Upper lobe of right lung (tissue), 1 donor: ENCODE measurements around the gene SLC4A3. TPM values are rescaled to one million over a fixed set of nuclear protein-coding genes. Genes with fewer than 3 reads are reported as not detected.

ENCODE experiments used
- ATAC-seq: fragments of 200-7000 bp; cut with Tn5 transposase; one replicate; pipeline ENCODE4 v1.9.1; 2020; ENCODE audit warnings: mild to moderate bottlenecking, moderate library complexity
- DNase-seq: peaks from one replicate; pipeline ENCODE4 v3.0.0-alpha.2; 2020
- H3K27ac ChIP-seq: fragments of 200-600 bp; one replicate; pipeline ENCODE4 v1.8.0; 2022
- H3K27me3 ChIP-seq: fragments of 200-600 bp; one replicate; pipeline ENCODE4 v1.8.0; 2022; ENCODE audit warnings: mild to moderate bottlenecking
- H3K36me3 ChIP-seq: fragments of 200-600 bp; one replicate; pipeline ENCODE4 v1.8.0; 2022
- H3K4me1 ChIP-seq: fragments of 200-600 bp; one replicate; pipeline ENCODE4 v1.8.0; 2022
- H3K4me3 ChIP-seq: fragments of 200-600 bp; one replicate; pipeline ENCODE4 v1.8.0; 2022; ENCODE audit warnings: mild to moderate bottlenecking
- H3K9me3 ChIP-seq: fragments of 200-600 bp; one replicate; pipeline ENCODE4 v1.8.0; 2022
- intact Hi-C: fragments of 100-400 bp; cut with DNase I; formaldehyde crosslinking; loops from one replicate; pipeline ENCODE4 v1.11.0; 2022
- total RNA-seq: library from RNA; stranded (reverse); fragmentation: NEBNext Ultra II Directional; extraction: Animal tissue kit (Norgen Biotek cat#: 25700); gene quantifications from one replicate; pipeline ENCODE4 v1.2.1, GENCODE V29; 2021
- TF ChIP-seq, protein P1 (sequence below): fragments of 200-600 bp; IDR thresholded peaks from one replicate; pipeline ENCODE4 v1.8.0; 2022; ENCODE audit warnings: antibody characterized with exemption
- donor health status: DM: no; HTN: yes; CAD: no; lungs with severe emphysema.

SLC4A3 gene
- total RNA-seq, 1 donor from 2014 or later, result 2.9 TPM

DNA sequence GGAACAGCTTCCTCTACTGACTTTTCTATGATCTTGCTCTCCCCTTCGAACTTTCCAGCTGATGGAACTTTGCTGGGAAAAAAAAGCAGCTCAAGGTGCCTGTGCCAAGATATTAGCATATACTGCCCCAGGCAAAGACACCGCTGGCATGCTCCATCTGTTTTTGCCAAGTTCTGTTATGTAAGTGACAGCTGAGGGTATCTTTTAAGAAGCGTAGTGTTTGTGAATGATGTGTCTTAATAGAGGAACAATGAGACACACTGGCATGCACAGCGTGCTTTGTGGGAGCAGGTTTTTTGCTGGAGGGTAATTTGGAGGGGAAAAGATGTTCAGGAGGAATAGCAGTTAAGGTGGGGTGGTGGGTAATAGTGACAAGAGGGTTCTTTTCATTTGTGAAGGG, 47.8 kb downstream of the SLC4A3 start:
- peaks cover 10% of the 10 kb centered on the region for H3K27me3 ChIP-seq
- DNase-seq, result no peak
- TF ChIP-seq, protein P1, sequence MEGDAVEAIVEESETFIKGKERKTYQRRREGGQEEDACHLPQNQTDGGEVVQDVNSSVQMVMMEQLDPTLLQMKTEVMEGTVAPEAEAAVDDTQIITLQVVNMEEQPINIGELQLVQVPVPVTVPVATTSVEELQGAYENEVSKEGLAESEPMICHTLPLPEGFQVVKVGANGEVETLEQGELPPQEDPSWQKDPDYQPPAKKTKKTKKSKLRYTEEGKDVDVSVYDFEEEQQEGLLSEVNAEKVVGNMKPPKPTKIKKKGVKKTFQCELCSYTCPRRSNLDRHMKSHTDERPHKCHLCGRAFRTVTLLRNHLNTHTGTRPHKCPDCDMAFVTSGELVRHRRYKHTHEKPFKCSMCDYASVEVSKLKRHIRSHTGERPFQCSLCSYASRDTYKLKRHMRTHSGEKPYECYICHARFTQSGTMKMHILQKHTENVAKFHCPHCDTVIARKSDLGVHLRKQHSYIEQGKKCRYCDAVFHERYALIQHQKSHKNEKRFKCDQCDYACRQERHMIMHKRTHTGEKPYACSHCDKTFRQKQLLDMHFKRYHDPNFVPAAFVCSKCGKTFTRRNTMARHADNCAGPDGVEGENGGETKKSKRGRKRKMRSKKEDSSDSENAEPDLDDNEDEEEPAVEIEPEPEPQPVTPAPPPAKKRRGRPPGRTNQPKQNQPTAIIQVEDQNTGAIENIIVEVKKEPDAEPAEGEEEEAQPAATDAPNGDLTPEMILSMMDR, result no peak
- H3K4me3 ChIP-seq, result no peak overlapping the region
- no peak for ATAC-seq
- intact Hi-C loops, result no loop called here
- no peaks in the 10 kb centered on the region for H3K4me1 ChIP-seq
- H3K36me3 ChIP-seq, result no peaks in the 10 kb centered on the region
- no peak overlapping the region for H3K27ac ChIP-seq
- no peaks in the 10 kb centered on the region for H3K9me3 ChIP-seq

DNA sequence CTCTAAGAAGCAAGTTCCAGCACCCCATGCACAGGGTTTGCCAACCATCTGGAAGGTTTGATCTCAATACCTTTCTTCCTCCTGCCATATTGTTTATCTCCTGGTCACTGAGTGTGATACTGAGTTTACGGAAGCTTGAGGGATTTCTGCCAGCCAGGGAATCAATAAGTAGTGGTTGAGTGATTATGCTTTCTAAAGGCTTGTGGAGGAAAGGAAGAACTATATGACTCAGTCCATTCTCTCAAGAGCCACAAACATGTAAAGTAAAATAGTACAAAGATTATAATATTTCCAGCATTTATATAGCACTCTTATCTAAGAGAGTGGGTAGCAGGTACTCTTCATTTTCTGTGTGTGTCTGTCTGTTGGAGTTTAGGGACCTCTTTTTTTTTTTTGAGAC, 49.2 kb downstream of the SLC4A3 start:
- H3K27me3 ChIP-seq, result peaks cover 10% of the 10 kb centered on the region
- DNase-seq (no peak), ATAC-seq (no peak)
- no peaks in the 10 kb centered on the region for H3K4me1 ChIP-seq
- no peaks in the 10 kb centered on the region for H3K36me3 ChIP-seq
- H3K9me3 ChIP-seq, result no peaks in the 10 kb centered on the region
- TF ChIP-seq, protein P1, result no peak
- intact Hi-C loops, result no loop called here
- no peak overlapping the region for H3K27ac ChIP-seq
- H3K4me3 ChIP-seq, result no peak overlapping the region

DNA sequence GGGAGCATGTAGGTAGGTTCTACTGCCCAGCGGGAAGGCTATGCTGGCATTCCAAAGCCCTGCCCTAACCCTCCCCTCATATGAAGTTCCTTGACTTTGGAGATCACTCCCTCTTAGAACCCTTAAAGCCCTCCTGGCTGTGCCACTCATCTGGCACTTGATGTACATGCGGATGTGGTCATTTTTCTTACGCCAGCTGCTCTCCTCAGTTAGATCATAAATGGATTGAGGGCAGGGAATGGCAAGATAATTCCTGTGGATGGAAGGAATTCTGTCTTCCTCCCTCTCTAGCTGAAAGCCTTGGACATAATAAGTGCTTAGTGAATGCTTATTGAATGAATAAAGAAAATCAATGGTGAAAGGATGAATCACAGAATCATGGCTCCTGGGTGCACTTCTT, 51.6 kb downstream of the SLC4A3 start:
- Histone ChIP-seq H3K27ac (no peak overlapping the region), H3K27me3 (peaks cover 10% of the 10 kb centered on the region), H3K4me1 (no peaks in the 10 kb centered on the region), H3K36me3 (no peaks in the 10 kb centered on the region), H3K4me3 (no peak overlapping the region), H3K9me3 (no peaks in the 10 kb centered on the region)
- TF ChIP-seq, protein P1, result no peak
- intact Hi-C loops, result no loop called here
- DNase-seq (no peak), ATAC-seq (no peak)

DNA sequence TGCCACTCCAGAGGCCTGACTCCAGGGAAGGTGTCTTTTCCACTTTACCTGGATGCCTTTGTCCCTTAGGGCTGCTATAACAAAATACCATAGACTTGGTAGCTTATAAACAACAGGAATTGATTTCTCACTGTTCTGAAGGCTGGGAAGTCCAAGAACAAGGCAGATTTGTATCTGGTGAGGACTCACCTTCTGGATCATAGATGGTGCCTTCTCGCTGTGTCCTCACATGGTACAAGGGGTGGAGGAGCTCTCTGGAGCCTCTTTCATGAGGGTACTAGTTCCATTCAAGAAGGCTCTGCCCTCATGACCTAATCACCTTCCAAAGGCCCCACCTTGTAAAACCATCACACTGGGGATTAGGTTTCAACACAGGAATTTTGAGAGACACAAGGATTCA, 52.1 kb downstream of the SLC4A3 start:
- H3K4me3 ChIP-seq, result no peak overlapping the region
- TF ChIP-seq, protein P1, result no peak
- no peak for DNase-seq
- no peaks in the 10 kb centered on the region for H3K36me3 ChIP-seq
- ATAC-seq, result no peak
- H3K27me3 ChIP-seq, result peaks cover 6% of the 10 kb centered on the region
- no peaks in the 10 kb centered on the region for H3K9me3 ChIP-seq
- no peaks in the 10 kb centered on the region for H3K4me1 ChIP-seq
- H3K27ac ChIP-seq, result no peak overlapping the region
- intact Hi-C loops, result no loop called here

DNA sequence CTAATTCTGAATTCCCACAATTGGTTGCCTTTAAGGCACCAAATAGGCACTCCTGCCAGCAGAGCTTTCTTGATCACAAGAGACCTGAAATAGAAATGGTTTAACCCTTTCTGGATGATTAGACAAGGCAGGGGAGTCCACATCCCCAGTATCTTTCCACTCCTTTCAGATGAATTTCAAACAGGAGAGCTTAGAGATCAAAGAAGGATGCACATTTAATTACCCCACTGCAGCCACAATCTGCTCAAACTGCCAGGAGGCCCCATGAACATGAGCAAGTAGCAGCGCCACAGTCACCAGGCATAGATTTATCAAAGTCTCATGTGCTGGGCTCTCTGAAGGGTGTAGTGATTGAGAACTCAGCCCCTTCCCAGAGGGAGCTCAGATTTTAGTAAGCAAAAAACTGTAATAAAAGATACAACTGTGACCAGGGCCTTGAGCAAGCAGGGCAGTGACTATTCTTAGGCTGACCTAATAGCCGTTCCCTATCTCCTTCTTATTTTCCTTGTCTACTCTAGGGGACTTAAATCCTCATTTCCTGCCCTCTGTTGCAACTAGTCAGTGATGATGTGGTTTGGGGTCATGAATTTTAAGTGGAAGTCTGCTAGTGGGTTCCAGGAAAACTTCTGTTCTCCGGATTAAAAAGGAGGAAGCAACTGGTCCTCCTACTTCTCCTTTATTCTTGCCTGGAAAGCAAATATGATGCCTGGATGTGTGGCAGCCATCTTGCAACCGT, 53.7 kb downstream of the SLC4A3 start:
- Histone ChIP-seq H3K4me1 (no peaks in the 10 kb centered on the region), H3K4me3 (no peak overlapping the region), H3K27ac (no peak overlapping the region), H3K9me3 (no peaks in the 10 kb centered on the region), H3K27me3 (no peaks in the 10 kb centered on the region), H3K36me3 (no peaks in the 10 kb centered on the region)
- intact Hi-C loops, result no loop called here
- DNase-seq, result no peak
- ATAC-seq, result no peak
- TF ChIP-seq, protein P1, result no peak
